ENCODE measurements around the gene CEP41. TPM values are rescaled to one million over a fixed set of nuclear protein-coding genes. Genes with fewer than 3 reads are reported as not detected.

Gene CEP41
- total and polyA plus RNA-seq, 10 of the 15 experiments (the other 5 are each of a cell fraction or from before 2014, with no cell fraction given) = 11.4 to 43.0 (median 24.7) TPM

- Histone ChIP-seq H3K79me2 (ENCODE audit: control insufficient read depth, insufficient read depth, low read length) (no peaks in the 10 kb centered on the region), H3K4me3 (no peak overlapping the region), H3K27me3 (replicated peaks in 1 of 2; ENCODE audit: control insufficient read depth in 2 of 2, insufficient read depth in 2 of 2, low read length in 1 of 2) (no peaks in the 10 kb centered on the region), H3K9me3 (replicated peaks; ENCODE audit: control insufficient read depth, insufficient read depth, low read length) (no peaks in the 10 kb centered on the region; the same call in 2 of the 3 replicates), H3K9ac (ENCODE audit: control insufficient read depth, insufficient read depth, low read length) (no peak overlapping the region), H3K36me3 (ENCODE audit: control insufficient read depth in 2 of 2, insufficient read depth in 2 of 2, low read length in 1 of 2) (no peaks in the 10 kb centered on the region), H2AFZ (ENCODE audit: control insufficient read depth, low read depth, low read length) (peak overlapping the region; percentile 8), H3K4me2 (ENCODE audit: control insufficient read depth, insufficient read depth) (no peak overlapping the region), H4K20me1 (ENCODE audit: control insufficient read depth, insufficient read depth) (no peaks in the 10 kb centered on the region), H3K4me1 (ENCODE audit: control insufficient read depth, insufficient read depth, low read length) (peaks cover 13% of the 10 kb centered on the region), H3K27ac (ENCODE audit: control insufficient read depth, insufficient read depth) (no peak overlapping the region)
- DNase-seq (ENCODE audit: low read depth, low spot score) (no peak), FAIRE-seq (no peak), ATAC-seq (no peak)
- intact Hi-C loops (cut with micrococcal nuclease; ENCODE audit: unreplicated experiment) (loop anchor here (5.0 kb wide), 2 partner anchors 118 to 127 kb away; no protein-coding TSS in a partner anchor), in situ Hi-C loops (cut with MboI) (no loop called here)
- POLR2A ChIA-PET = no interaction called here
- 45% methylated on average over 10 of the region's 10 CpGs for WGBS (ENCODE audit: insufficient coverage, insufficient replicate concordance, low lambda C conversion rate, missing lambda C conversion rate)
- no TSS peak for BruUV-seq (replicated peaks)
- RAD21 ChIA-PET (ENCODE audit: unreplicated experiment) = no interaction called here
- TF ChIP-seq BCL3 (IDR thresholded peaks at IDR 0.05; ENCODE audit: borderline replicate concordance, insufficient read depth, low read depth, low read length, poor library complexity, severe bottlenecking) (peak; percentile 86), BHLHE40 (IDR thresholded peaks at IDR 0.05; ENCODE audit: borderline replicate concordance in 1 of 2, low read depth in 2 of 2, low read length in 1 of 2) (no peak), SRF (IDR thresholded peaks at IDR 0.05; ENCODE audit: low read depth in 2 of 2, low read length in 2 of 2) (peak; percentile 37 to 73; a peak in 3 of 4 replicates)
- SMC1A ChIA-PET (ENCODE audit: uncharacterized antibody, unreplicated experiment) = no interaction called here
- CTCF ChIA-PET = interaction anchor here (0.6 kb wide), 2 partner anchors 309 to 608 kb away, joined by 3 read pairs; no protein-coding TSS in a partner anchor
These were observed 71.6 kb downstream of the CEP41 start for GRCh38 chr7:130369110-130369711.

Measured in GM12878 (cell line).